ENCODE data around the gene MTUS2.

GRCh38 chr13:29005035-29005762 lies 185.1 kb downstream of the MTUS2 start:
- TF ChIP-seq POLR2AphosphoS5 (IDR thresholded peaks at IDR 0.05) (no peak), CTCF (IDR thresholded peaks at IDR 0.05) (no peak), POLR2A (IDR thresholded peaks at IDR 0.05) (no peak)
